DOHH2 (cell line): Measurements from ENCODE around the gene ARL16.

ENCODE experiments used
- H3F3A ChIP-seq: fragments of 200-600 bp; sonication (generic), shearing (Covaris generic); 2 replicates; pipeline ENCODE4 v1.6.0; 2016; ENCODE audit warnings: antibody characterized with exemption, mild to moderate bottlenecking; ENCODE audit not compliant: control insufficient read depth, insufficient read depth
- H3K27ac ChIP-seq: fragments of 200-600 bp; sonication (generic); 2 replicates; pipeline ENCODE4 v1.5.1; 2014; ENCODE audit warnings: low read depth, mild to moderate bottlenecking, low read length, moderate library complexity
- H3K27me3 ChIP-seq: fragments of 200-600 bp; sonication (generic); 2 replicates; pipeline ENCODE4 v1.6.1; 2014; ENCODE audit warnings: mild to moderate bottlenecking, low read length, mixed read lengths; ENCODE audit not compliant: control insufficient read depth
- H3K36me3 ChIP-seq: fragments of 200-600 bp; sonication (generic); 2 replicates; pipeline ENCODE4 v1.6.1; 2014; ENCODE audit warnings: mild to moderate bottlenecking, low read length, moderate library complexity, mixed read lengths; ENCODE audit not compliant: control insufficient read depth
- H3K4me1 ChIP-seq: fragments of 200-600 bp; sonication (generic); 2 replicates; pipeline ENCODE4 v1.6.1; 2014; ENCODE audit warnings: mild to moderate bottlenecking, low read length, mixed read lengths; ENCODE audit not compliant: control insufficient read depth
- H3K4me2 ChIP-seq: fragments of 200-600 bp; sonication (generic); 2 replicates; pipeline ENCODE4 v1.6.0; 2014; ENCODE audit warnings: mild to moderate bottlenecking, low read length, moderate library complexity
- H3K4me3 ChIP-seq: fragments of 200-600 bp; sonication (generic); 2 replicates; pipeline ENCODE4 v1.5.1; 2014; ENCODE audit warnings: mild to moderate bottlenecking, low read length, mixed read lengths
- H3K79me2 ChIP-seq: fragments of 200-600 bp; sonication (generic); 2 replicates; pipeline ENCODE4 v1.6.1; 2014; ENCODE audit warnings: mild to moderate bottlenecking, low read length, mixed read lengths; ENCODE audit not compliant: control insufficient read depth
- H3K9me2 ChIP-seq: fragments of 200-600 bp; sonication (generic); replicated peaks from 2 replicates; pipeline ENCODE4 v1.6.1; 2014; ENCODE audit warnings: mild to moderate bottlenecking, low read length, mixed read lengths; ENCODE audit not compliant: control insufficient read depth
- H3K9me3 ChIP-seq: fragments of 200-600 bp; sonication (generic); 2 replicates; pipeline ENCODE4 v1.6.1; 2014; ENCODE audit warnings: antibody characterized with exemption, low read length, mixed read lengths; ENCODE audit not compliant: control insufficient read depth, insufficient read depth
- H4K20me1 ChIP-seq: fragments of 200-600 bp; sonication (generic); 2 replicates; pipeline ENCODE4 v1.6.0; 2014; ENCODE audit warnings: low read depth, mild to moderate bottlenecking, antibody characterized with exemption, low read length, moderate library complexity; ENCODE audit not compliant: control insufficient read depth, insufficient read depth
- EZH2phosphoT487 ChIP-seq: fragments of 200-600 bp; sonication (generic); IDR thresholded peaks from 2 replicates; pipeline ENCODE4 v1.6.1; 2017; ENCODE audit warnings: borderline replicate concordance, mild to moderate bottlenecking, antibody characterized with exemption, low read length, moderate library complexity, mixed read lengths
- TF ChIP-seq, protein P1 (sequence below): fragments of 200-600 bp; sonication (generic); IDR thresholded peaks from one replicate; pipeline ENCODE4 v1.5.1; 2014; ENCODE audit warnings: antibody characterized with exemption, mild to moderate bottlenecking, low read depth, low read length; ENCODE audit not compliant: poor library complexity, severe bottlenecking

The ARL16 gene

DNA sequence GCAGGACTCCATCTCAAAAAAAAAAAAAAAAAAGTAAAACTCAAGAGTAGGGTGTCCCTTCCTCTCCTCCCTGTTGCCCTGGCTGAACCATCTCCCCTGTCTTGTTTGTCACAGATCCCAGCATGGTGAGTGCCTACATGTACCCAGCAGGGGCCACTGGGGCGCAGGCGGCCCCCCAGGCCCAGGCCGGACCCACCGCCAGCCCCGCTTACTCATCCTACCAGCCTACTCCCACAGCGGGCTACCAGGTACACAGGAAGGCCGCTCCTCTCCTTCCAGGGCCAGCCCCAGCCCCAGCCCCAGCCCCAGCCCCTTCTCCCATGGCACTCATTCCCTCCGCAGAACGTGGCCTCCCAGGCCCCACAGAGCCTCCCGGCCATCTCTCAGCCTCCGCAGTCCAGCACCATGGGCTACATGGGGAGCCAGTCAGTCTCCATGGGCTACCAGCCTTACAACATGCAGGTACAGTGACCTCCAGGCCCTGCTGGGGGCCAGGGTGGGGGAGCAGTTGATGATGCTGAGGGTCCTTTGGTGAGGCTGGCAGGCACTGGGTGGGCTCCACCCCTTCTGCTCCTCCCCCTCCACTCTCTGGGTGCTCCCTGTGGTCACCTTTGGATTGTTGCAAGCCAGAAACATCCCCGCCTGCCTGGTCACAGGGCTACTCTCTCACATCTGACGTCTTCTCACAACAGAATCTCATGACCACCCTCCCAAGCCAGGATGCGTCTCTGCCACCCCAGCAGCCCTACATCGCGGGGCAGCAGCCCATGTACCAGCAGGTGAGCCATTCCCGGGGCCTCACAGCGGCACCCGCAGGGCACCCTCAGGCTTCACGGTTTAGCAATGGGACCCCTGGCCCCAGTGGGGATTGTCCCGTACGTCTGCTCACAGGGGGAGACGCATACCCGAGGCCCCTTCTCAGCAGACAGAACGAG, 17.0 kb upstream of the ARL16 start:
- Histone ChIP-seq H3K27ac (no peak overlapping the region), H4K20me1 (peaks cover 17% of the 10 kb centered on the region; the same call in 1 of the 2 replicates), H3K79me2 (peaks cover 86% of the 10 kb centered on the region), H3K9me2 (no peaks in the 10 kb centered on the region), H3K4me1 (peaks cover 22% of the 10 kb centered on the region), H3K4me2 (peak overlapping the region; percentile 69), H3K9me3 (no peaks in the 10 kb centered on the region), H3K4me3 (peak overlapping the region; percentile 89), H3K36me3 (peaks cover 90% of the 10 kb centered on the region), H3F3A (peaks cover 5% of the 10 kb centered on the region; the same call in 1 of the 2 replicates), H3K27me3 (no peaks in the 10 kb centered on the region)
- TF ChIP-seq, protein P1, sequence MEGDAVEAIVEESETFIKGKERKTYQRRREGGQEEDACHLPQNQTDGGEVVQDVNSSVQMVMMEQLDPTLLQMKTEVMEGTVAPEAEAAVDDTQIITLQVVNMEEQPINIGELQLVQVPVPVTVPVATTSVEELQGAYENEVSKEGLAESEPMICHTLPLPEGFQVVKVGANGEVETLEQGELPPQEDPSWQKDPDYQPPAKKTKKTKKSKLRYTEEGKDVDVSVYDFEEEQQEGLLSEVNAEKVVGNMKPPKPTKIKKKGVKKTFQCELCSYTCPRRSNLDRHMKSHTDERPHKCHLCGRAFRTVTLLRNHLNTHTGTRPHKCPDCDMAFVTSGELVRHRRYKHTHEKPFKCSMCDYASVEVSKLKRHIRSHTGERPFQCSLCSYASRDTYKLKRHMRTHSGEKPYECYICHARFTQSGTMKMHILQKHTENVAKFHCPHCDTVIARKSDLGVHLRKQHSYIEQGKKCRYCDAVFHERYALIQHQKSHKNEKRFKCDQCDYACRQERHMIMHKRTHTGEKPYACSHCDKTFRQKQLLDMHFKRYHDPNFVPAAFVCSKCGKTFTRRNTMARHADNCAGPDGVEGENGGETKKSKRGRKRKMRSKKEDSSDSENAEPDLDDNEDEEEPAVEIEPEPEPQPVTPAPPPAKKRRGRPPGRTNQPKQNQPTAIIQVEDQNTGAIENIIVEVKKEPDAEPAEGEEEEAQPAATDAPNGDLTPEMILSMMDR = no peak
- no peak for TF ChIP-seq EZH2phosphoT487

DNA sequence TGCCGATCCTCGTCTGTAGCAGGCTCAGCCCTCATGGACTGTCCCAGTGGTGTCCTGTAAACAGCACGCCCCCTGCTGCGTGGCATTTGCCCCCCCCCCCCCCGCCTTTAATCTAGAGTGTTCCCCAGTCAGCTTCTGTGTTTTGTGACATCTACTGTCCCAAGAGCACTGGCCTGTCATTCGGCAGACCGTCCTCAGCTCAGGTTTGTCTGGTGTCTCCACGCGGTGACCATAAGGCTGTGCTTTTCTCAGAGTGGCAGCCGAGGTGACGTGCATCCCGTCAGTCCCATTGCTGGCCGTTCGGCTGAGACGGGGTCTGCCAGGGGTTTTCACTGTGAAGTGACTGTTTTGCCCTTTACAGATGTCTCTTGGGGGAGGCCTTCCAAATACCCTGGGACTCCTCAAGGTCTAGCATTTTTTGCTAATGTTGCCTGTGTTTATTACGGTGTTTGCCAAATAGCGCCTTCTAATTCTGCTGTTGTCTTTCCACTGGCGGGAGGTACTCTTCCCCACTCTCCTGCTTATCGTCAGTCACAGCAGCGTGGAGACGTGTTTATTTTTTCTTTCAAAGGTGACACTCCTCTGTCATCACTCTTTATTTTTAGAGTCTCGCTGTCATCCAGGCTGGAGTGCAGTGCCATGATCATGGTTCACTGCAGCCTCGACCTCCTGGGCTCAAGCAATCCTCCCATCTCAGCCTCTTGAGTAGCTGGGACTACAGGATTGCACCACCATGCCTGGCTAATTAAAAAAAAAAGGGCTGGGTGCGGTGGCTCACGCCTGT, 13.9 kb upstream of the ARL16 start:
- Histone ChIP-seq H3K79me2 (peaks cover 62% of the 10 kb centered on the region), H3F3A (peaks cover 5% of the 10 kb centered on the region; the same call in 1 of the 2 replicates), H3K36me3 (peaks cover 93% of the 10 kb centered on the region), H3K4me1 (peaks cover 15% of the 10 kb centered on the region), H3K27ac (no peak overlapping the region), H3K4me3 (no peak overlapping the region), H4K20me1 (peaks cover 14% of the 10 kb centered on the region; the same call in 1 of the 2 replicates), H3K27me3 (no peaks in the 10 kb centered on the region), H3K9me3 (no peaks in the 10 kb centered on the region), H3K9me2 (no peaks in the 10 kb centered on the region), H3K4me2 (no peak overlapping the region)
- TF ChIP-seq EZH2phosphoT487 = no peak
- TF ChIP-seq, protein P1 = no peak

DNA sequence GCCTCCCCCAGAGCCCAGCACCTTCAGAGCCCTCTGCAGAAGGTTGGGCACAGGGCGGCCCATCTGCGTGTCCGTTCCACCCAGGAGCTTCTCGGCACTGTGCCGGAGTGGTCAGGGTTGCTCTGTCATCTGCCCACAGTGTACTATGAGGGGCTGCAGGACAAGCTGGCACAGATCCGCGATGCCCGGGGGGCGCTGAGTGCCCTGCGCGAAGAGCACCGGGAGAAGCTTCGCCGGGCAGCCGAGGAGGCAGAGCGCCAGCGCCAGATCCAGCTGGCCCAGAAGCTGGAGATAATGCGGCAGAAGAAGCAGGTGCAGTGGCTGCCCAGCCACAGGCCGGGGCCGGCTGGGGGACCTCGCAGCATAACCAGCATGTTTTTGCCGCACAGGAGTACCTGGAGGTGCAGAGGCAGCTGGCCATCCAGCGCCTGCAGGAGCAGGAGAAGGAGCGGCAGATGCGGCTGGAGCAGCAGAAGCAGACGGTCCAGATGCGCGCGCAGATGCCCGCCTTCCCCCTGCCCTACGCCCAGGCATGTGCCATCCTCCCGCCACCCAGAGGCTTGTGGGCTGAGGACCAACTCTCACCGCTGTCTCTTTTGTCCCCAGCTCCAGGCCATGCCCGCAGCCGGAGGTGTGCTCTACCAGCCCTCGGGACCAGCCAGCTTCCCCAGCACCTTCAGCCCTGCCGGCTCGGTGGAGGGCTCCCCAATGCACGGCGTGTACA, 12.8 kb upstream of the ARL16 start:
- no peak overlapping the region for H3K4me2 ChIP-seq
- H3K9me3 ChIP-seq = no peaks in the 10 kb centered on the region
- peaks cover 52% of the 10 kb centered on the region for H3K79me2 ChIP-seq
- H3K9me2 ChIP-seq = no peaks in the 10 kb centered on the region
- peaks cover 10% of the 10 kb centered on the region for H3K4me1 ChIP-seq
- no peak overlapping the region for H3K4me3 ChIP-seq
- TF ChIP-seq, protein P1 = no peak
- no peak for TF ChIP-seq EZH2phosphoT487
- H3F3A ChIP-seq = peaks cover 5% of the 10 kb centered on the region; the same call in 1 of the 2 replicates
- H3K27me3 ChIP-seq = no peaks in the 10 kb centered on the region
- H4K20me1 ChIP-seq = peaks cover 5% of the 10 kb centered on the region; the same call in 1 of the 2 replicates
- peaks cover 93% of the 10 kb centered on the region for H3K36me3 ChIP-seq
- no peak overlapping the region for H3K27ac ChIP-seq
